ENCODE data around the gene OR6S1.

Gene OR6S1

GRCh38 chr14:20652996-20653975 lies 11.8 kb upstream of the OR6S1 start (continued):
- TF ChIP-seq ZNF561 (tag by site-specific recombination; IDR thresholded peaks at IDR 0.05; ENCODE audit: borderline replicate concordance) (peak; percentile 94), ZNF174 (tag by site-specific recombination; IDR thresholded peaks at IDR 0.05) (no peak), KLF7 (tag by site-specific recombination; IDR thresholded peaks at IDR 0.05; ENCODE audit: borderline replicate concordance) (no peak), ZNF776 (tag by site-specific recombination; IDR thresholded peaks at IDR 0.05; ENCODE audit: borderline replicate concordance) (no peak), KLF1 (tag by site-specific recombination; IDR thresholded peaks at IDR 0.05) (0 out of 2 replicates have a peak, but pooled peaks have one; percentile 18), ZBTB17 (tag by site-specific recombination; IDR thresholded peaks at IDR 0.05) (peak; percentile 97), ZNF623 (tag by site-specific recombination; IDR thresholded peaks at IDR 0.05) (no peak), ZNF221 (tag by site-specific recombination; IDR thresholded peaks at IDR 0.05; ENCODE audit: borderline replicate concordance) (no peak), PBX3 (CRISPR knock-in tag; IDR thresholded peaks at IDR 0.05) (no peak), ZNF488 (tag by site-specific recombination; IDR thresholded peaks at IDR 0.05) (no peak), ZNF157 (tag by site-specific recombination; IDR thresholded peaks at IDR 0.05) (no peak), ZSCAN30 (tag by site-specific recombination; IDR thresholded peaks at IDR 0.05) (peak; percentile 98), ZNF10 (tag by site-specific recombination; IDR thresholded peaks at IDR 0.05) (no peak), ZNF670 (tag by site-specific recombination; IDR thresholded peaks at IDR 0.05; ENCODE audit: low read depth) (no peak), ZNF211 (tag by site-specific recombination; IDR thresholded peaks at IDR 0.05; ENCODE audit: low read depth) (no peak), SETDB1 (IDR thresholded peaks at IDR 0.05; ENCODE audit: insufficient read length, low read length) (no peak), KLF10 (tag by site-specific recombination; IDR thresholded peaks at IDR 0.05) (peak; percentile 51), KLF8 (tag by site-specific recombination; IDR thresholded peaks at IDR 0.05) (peak; percentile 79; the same call in 1 of the 2 replicates), ZNF416 (tag by site-specific recombination; IDR thresholded peaks at IDR 0.05) (no peak), ZNF549 (tag by site-specific recombination; IDR thresholded peaks at IDR 0.05) (no peak), ZNF16 (tag by site-specific recombination; IDR thresholded peaks at IDR 0.05; ENCODE audit: low read depth) (no peak), ZNF518A (tag by site-specific recombination; conservative IDR thresholded peaks at IDR 0.05; ENCODE audit: low read depth) (no peak), ZNF664 (tag by site-specific recombination; IDR thresholded peaks at IDR 0.05) (no peak), ZNF571 (tag by site-specific recombination; IDR thresholded peaks at IDR 0.05) (no peak), ZNF341 (tag by site-specific recombination; IDR thresholded peaks at IDR 0.05; ENCODE audit: low read depth) (peak; percentile 46), ZEB2 (tag by site-specific recombination; IDR thresholded peaks at IDR 0.05) (peak; percentile 72), GLIS2 (tag by site-specific recombination; IDR thresholded peaks at IDR 0.05) (peak; percentile 16; the same call in 1 of the 2 replicates), ZNF292 (tag by site-specific recombination; IDR thresholded peaks at IDR 0.05; ENCODE audit: borderline replicate concordance, low read depth) (no peak), ZNF558 (tag by site-specific recombination; IDR thresholded peaks at IDR 0.05) (no peak), ZNF560 (tag by site-specific recombination; IDR thresholded peaks at IDR 0.05; ENCODE audit: borderline replicate concordance) (no peak), ZSCAN23 (tag by site-specific recombination; IDR thresholded peaks at IDR 0.05) (0 out of 2 replicates have a peak, but pooled peaks have one; percentile 48), SP7 (tag by site-specific recombination; IDR thresholded peaks at IDR 0.05) (peak; percentile 86), ZNF37A (tag by site-specific recombination; IDR thresholded peaks at IDR 0.05) (peak; percentile 32; the same call in 1 of the 2 replicates), ZNF311 (tag by site-specific recombination; IDR thresholded peaks at IDR 0.05; ENCODE audit: borderline replicate concordance) (no peak), ZNF248 (tag by site-specific recombination; IDR thresholded peaks at IDR 0.05) (no peak)

Measured in HEK293 (cell line).